ENCODE results near the gene MMAB.

DNA sequence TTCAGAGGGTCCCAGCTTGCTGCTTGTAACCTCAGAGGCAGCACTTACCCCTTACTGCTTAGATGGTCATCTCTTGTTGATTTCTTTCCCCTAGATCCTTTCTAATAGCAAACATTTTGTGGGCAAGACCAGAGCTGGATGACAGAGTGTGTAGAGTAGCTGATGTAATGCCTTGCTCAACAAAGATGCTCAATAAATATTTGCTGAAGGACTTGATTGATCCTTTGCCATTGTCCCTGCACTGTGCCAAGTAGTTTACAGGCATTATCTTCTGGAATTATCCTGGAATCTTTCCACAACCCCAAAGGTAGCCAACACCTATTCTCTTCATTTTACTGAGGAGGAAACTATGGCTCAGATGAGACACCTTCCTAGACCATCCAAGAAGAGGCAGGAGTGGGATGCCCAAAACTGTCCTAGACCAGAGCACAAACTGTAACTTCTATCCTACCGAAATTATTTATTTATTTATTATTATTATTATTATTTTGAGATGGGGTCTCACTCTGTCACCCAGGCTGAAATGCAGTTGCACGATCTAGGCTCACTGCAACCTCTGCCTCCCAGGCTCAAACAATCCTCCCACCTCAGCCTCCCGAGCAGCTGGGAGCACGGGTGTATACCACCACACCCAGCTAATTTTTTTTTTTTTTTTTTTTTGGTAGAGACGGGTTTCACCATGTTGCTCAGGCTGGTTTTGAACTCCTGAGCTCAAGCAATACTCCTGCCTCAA is 1.4 kb downstream of the MMAB start:
- TF ChIP-seq, protein P1, sequence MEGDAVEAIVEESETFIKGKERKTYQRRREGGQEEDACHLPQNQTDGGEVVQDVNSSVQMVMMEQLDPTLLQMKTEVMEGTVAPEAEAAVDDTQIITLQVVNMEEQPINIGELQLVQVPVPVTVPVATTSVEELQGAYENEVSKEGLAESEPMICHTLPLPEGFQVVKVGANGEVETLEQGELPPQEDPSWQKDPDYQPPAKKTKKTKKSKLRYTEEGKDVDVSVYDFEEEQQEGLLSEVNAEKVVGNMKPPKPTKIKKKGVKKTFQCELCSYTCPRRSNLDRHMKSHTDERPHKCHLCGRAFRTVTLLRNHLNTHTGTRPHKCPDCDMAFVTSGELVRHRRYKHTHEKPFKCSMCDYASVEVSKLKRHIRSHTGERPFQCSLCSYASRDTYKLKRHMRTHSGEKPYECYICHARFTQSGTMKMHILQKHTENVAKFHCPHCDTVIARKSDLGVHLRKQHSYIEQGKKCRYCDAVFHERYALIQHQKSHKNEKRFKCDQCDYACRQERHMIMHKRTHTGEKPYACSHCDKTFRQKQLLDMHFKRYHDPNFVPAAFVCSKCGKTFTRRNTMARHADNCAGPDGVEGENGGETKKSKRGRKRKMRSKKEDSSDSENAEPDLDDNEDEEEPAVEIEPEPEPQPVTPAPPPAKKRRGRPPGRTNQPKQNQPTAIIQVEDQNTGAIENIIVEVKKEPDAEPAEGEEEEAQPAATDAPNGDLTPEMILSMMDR (IDR thresholded peaks at IDR 0.05) = no peak
- TF ChIP-seq EZH2 (IDR thresholded peaks at IDR 0.05) = no peak
